ENCODE results near the gene TMA16.

GRCh38 chr4:163540448-163540847 lies 46.0 kb downstream of the TMA16 start:
- no peak for TF ChIP-seq POLR2AphosphoS5 (IDR thresholded peaks at IDR 0.05; ENCODE audit: borderline replicate concordance, low read depth, low read length)
- no peak for TF ChIP-seq EZH2 (IDR thresholded peaks at IDR 0.05)
